Natural killer cell (primary cell): ENCODE results near the gene CPAMD8. TPM values are rescaled to one million over a fixed set of nuclear protein-coding genes. Genes with fewer than 3 reads are reported as not detected.
"Not testable (repeated sequence)": the region's sequence is repeated elsewhere in the genome, so short reads cannot be mapped to it uniquely, and the experiment has no call there.

Source experiments
- ATAC-seq, 3 donors: fragments of 150-1000 bp in 2 of 3; fragments of 200-7000 bp in 1 of 3; cut with Tn5 transposase; 1 replicate in 1 of 3; 2 replicates in 2 of 3; pipeline ENCODE4 v1.10.0; 2021; ENCODE audit warnings: mild to moderate bottlenecking in 2 of 3, moderate library complexity in 2 of 3
- DNase-seq, 2 donors: peaks; one replicate each; pipeline versions ENCODE4 v3.0.0 to v3.0.0-alpha.2; 2013 to 2021; ENCODE audit warnings: mixed read lengths in 1 of 2
- H3K27ac ChIP-seq: one replicate; pipeline ENCODE4 v1.5.1; 2013; ENCODE audit warnings: mild to moderate bottlenecking, low read length
- H3K27me3 ChIP-seq: one replicate; pipeline ENCODE4 v1.6.1; 2013; ENCODE audit warnings: low read length; ENCODE audit not compliant: control insufficient read depth, insufficient read depth
- H3K36me3 ChIP-seq: one replicate; pipeline ENCODE4 v1.6.1; 2013; ENCODE audit warnings: low read length; ENCODE audit not compliant: control insufficient read depth, insufficient read depth
- H3K4me1 ChIP-seq: one replicate; pipeline ENCODE4 v1.6.1; 2013; ENCODE audit warnings: low read length; ENCODE audit not compliant: control insufficient read depth, insufficient read depth
- H3K4me3 ChIP-seq: one replicate; pipeline ENCODE4 v1.5.1; 2013; ENCODE audit warnings: low read length
- H3K9me3 ChIP-seq: one replicate; pipeline ENCODE4 v1.6.1; 2013; ENCODE audit warnings: low read length; ENCODE audit not compliant: control insufficient read depth, insufficient read depth
- H3K27ac Mint-ChIP-seq, 2 donors: one replicate each; pipeline ENCODE4 v1.8.0; 2022; ENCODE audit warnings: mild to moderate bottlenecking in 2 of 2, mixed read lengths in 2 of 2, moderate library complexity in 1 of 2
- H3K27me3 Mint-ChIP-seq, 2 donors: one replicate each; pipeline ENCODE4 v1.8.0; 2022; ENCODE audit warnings: low read depth in 2 of 2, mixed read lengths in 2 of 2
- H3K36me3 Mint-ChIP-seq: one replicate; pipeline ENCODE4 v1.8.0; 2022; ENCODE audit warnings: mixed read lengths
- H3K4me1 Mint-ChIP-seq, 2 donors: one replicate each; pipeline ENCODE4 v1.8.0; 2022; ENCODE audit warnings: mixed read lengths in 2 of 2
- H3K4me3 Mint-ChIP-seq: one replicate; pipeline ENCODE4 v1.8.0; 2022; ENCODE audit warnings: mild to moderate bottlenecking, moderate library complexity, mixed read lengths
- H3K9me3 Mint-ChIP-seq, 2 donors: one replicate each; pipeline ENCODE4 v1.8.0; 2022; ENCODE audit warnings: mixed read lengths in 2 of 2
- WGBS: methylation state at CpG from one replicate; pipeline ENCODE4 v1.1.7; 2013; ENCODE audit warnings: missing lambda C conversion rate; ENCODE audit not compliant: insufficient coverage; 5-methylcytosine and 5-hydroxymethylcytosine counted together
- intact Hi-C: fragments of 100-400 bp; cut with micrococcal nuclease; formaldehyde crosslinking; loops from one replicate; pipeline ENCODE4 v1.14.2; 2022
- total RNA-seq, 4 donors: library from RNA; stranded (reverse); fragments of 120-200 nt in 1 of 4; gene quantifications; one replicate each; pipeline versions ENCODE4 v1.2.3 to v1.2.4, GENCODE V29; 2013 to 2022
- TF ChIP-seq, protein P1 (sequence below): fragments of 200-600 bp; IDR thresholded peaks from one replicate; pipeline ENCODE4 v1.8.0; 2022; ENCODE audit warnings: antibody characterized with exemption

Gene CPAMD8
- total RNA-seq, 3 donors from 2014 or later (not counting 1 experiment from before 2014, with no cell fraction given), result 3.6 to 4.9 (median 4.7) TPM

DNA sequence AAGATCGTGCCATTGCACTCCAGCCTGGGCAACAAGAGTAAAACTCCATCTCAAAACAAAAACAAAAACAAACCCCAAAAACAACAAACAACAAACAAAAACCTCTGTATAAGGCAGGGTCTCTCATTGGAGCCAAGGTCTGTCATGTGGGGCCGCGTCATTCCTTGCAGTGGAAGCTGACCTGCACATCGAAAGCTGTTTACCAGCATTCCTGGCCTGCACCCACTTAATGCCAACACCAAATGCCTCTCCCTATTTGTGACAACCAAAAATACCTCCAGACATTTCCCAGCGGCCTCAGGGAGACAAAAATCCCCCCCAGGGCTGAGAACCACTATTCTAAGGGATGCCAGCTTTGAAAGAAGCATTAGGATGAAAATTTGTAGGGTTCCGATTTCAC, 1.2 kb downstream of the CPAMD8 start:
- H3K27ac ChIP-seq, result no peak overlapping the region
- no peaks in the 10 kb centered on the region for H3K36me3 Mint-ChIP-seq
- H3K4me3 ChIP-seq, result no peak overlapping the region
- no peak overlapping the region for H3K4me3 Mint-ChIP-seq
- peaks cover 9% of the 10 kb centered on the region for H3K4me1 ChIP-seq
- peaks cover 38 to 58% of the 10 kb centered on the region in 2 donors for H3K27me3 Mint-ChIP-seq
- no peak for ATAC-seq
- DNase-seq, result no peak
- no peaks in the 10 kb centered on the region for H3K36me3 ChIP-seq
- peaks cover 8% of the 10 kb centered on the region for H3K27me3 ChIP-seq
- no peak overlapping the region for H3K27ac Mint-ChIP-seq
- 97% methylated on average over 5 of the region's 6 CpGs for WGBS
- TF ChIP-seq, protein P1, sequence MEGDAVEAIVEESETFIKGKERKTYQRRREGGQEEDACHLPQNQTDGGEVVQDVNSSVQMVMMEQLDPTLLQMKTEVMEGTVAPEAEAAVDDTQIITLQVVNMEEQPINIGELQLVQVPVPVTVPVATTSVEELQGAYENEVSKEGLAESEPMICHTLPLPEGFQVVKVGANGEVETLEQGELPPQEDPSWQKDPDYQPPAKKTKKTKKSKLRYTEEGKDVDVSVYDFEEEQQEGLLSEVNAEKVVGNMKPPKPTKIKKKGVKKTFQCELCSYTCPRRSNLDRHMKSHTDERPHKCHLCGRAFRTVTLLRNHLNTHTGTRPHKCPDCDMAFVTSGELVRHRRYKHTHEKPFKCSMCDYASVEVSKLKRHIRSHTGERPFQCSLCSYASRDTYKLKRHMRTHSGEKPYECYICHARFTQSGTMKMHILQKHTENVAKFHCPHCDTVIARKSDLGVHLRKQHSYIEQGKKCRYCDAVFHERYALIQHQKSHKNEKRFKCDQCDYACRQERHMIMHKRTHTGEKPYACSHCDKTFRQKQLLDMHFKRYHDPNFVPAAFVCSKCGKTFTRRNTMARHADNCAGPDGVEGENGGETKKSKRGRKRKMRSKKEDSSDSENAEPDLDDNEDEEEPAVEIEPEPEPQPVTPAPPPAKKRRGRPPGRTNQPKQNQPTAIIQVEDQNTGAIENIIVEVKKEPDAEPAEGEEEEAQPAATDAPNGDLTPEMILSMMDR, result no peak
- intact Hi-C loops, result no loop called here
- peaks cover 7% of the 10 kb centered on the region in 2 donors for H3K4me1 Mint-ChIP-seq
- peaks cover 12% of the 10 kb centered on the region for H3K9me3 ChIP-seq
- H3K9me3 Mint-ChIP-seq, result peaks cover 2 to 6% of the 10 kb centered on the region in 2 donors

GRCh38 chr19:17024941-17025340, 1.7 kb downstream of the CPAMD8 start:
- WGBS, result 91% methylated on average over 8 of the region's 8 CpGs
- not testable (repeated sequence) for H3K4me3 Mint-ChIP-seq

GRCh38 chr19:17023805-17024204, 2.8 kb downstream of the CPAMD8 start:
- 95% methylated on average over 3 of the region's 3 CpGs for WGBS
- no peak overlapping the region for H3K27ac ChIP-seq

More at GRCh38 chr19:17024941-17025340, 1.7 kb downstream of the CPAMD8 start:
- DNase-seq, H3K4me1 Mint-ChIP-seq, H3K36me3 ChIP-seq, H3K36me3 Mint-ChIP-seq, ATAC-seq, H3K27me3 ChIP-seq, H3K27ac Mint-ChIP-seq, H3K27ac ChIP-seq, H3K4me1 ChIP-seq, intact Hi-C loops, H3K4me3 ChIP-seq, H3K9me3 Mint-ChIP-seq: not testable (repeated sequence)
- H3K27me3 Mint-ChIP-seq, result peaks cover 38 to 58% of the 10 kb centered on the region in 2 donors
- peaks cover 12% of the 10 kb centered on the region for H3K9me3 ChIP-seq

GRCh38 chr19:17022738-17023137, 3.9 kb downstream of the CPAMD8 start:
- peaks cover 7% of the 10 kb centered on the region in 2 donors for H3K4me1 Mint-ChIP-seq
- 82% methylated on average over 7 of the region's 7 CpGs for WGBS
- ATAC-seq (no peak), DNase-seq (no peak)
- intact Hi-C loops, result no loop called here
- H3K9me3 Mint-ChIP-seq, result peaks cover 2 to 6% of the 10 kb centered on the region in 2 donors
- Histone ChIP-seq H3K4me3 (no peak overlapping the region), H3K27me3 (peaks cover 8% of the 10 kb centered on the region), H3K9me3 (peaks cover 12% of the 10 kb centered on the region), H3K27ac (no peak overlapping the region), H3K36me3 (no peaks in the 10 kb centered on the region), H3K4me1 (peaks cover 9% of the 10 kb centered on the region)
- no peak overlapping the region for H3K27ac Mint-ChIP-seq
- H3K36me3 Mint-ChIP-seq, result no peaks in the 10 kb centered on the region
- peaks cover 26 to 41% of the 10 kb centered on the region in 2 donors for H3K27me3 Mint-ChIP-seq
- H3K4me3 Mint-ChIP-seq, result no peak overlapping the region
- TF ChIP-seq, protein P1, result no peak

More at GRCh38 chr19:17023805-17024204, 2.8 kb downstream of the CPAMD8 start:
- ATAC-seq (no peak), DNase-seq (no peak)
- peaks cover 8% of the 10 kb centered on the region for H3K27me3 ChIP-seq
- Mint-ChIP-seq H3K4me3 (no peak overlapping the region), H3K4me1 (peaks cover 7% of the 10 kb centered on the region in 2 donors), H3K9me3 (peaks cover 2 to 6% of the 10 kb centered on the region in 2 donors), H3K36me3 (no peaks in the 10 kb centered on the region), H3K27me3 (peaks cover 36 to 52% of the 10 kb centered on the region in 2 donors), H3K27ac (no peak overlapping the region)
- peaks cover 9% of the 10 kb centered on the region for H3K4me1 ChIP-seq
- peaks cover 12% of the 10 kb centered on the region for H3K9me3 ChIP-seq
- H3K4me3 ChIP-seq, result no peak overlapping the region
- TF ChIP-seq, protein P1, result no peak
- intact Hi-C loops, result no loop called here
- H3K36me3 ChIP-seq, result no peaks in the 10 kb centered on the region
